Inflammatory macrophage (primary cell): Measurements from ENCODE around the gene XPNPEP2.
"Not testable (repeated sequence)": the region's sequence is repeated elsewhere in the genome, so short reads cannot be mapped to it uniquely, and the experiment has no call there.

Source experiments
- DNase-seq, 2 donors: peaks; one replicate each; pipeline ENCODE4 v3.0.0-alpha.2; 2020 to 2022

XPNPEP2 gene

DNA sequence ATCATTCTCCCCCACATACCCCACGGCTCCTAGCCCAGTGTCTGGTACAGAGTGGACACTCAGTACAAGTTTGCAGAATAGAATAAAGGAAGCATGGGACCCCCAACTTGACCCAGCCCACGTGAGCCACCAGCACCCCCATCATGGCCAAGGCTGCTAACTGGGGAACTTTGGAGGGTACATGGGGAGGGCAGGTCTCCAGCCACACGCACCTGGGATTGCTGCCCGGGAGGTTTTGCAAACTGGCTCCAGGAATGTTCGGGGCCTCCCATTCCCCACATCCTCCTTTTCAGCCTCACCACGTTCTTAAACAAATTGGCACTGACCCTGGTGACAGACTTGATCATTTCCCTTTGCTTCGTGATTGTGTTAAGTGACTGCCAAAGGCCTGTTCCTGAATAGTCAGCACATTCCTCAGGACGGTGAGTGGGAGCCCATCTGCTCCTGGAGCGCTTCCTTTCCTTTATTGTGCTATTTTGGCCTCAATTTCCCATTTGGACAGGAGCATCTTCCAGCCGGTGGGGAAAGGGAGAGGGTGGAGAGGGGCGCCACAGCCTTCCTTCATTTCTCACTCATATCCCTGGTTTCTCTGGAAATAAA, 18.7 kb upstream of the XPNPEP2 start:
- no peak for DNase-seq

DNA sequence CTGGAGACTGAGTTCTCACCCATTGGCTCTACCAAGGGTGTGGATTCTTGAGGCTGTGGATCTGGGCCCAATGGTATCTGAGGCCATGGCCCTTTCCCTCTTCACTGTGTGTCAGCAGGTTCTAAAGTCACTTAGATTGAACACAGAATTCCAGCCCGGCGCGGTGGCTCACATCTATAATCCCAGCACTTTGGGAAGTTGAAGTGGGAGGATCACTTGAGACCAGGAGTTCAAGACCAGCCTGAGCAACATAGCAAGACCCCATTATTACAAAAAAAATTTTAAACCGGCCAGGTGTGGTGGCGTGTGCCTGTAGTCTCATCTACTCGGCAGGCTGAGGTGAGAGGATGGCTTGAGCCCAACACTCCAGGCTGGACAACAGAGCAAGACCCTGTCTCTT, 18.0 kb upstream of the XPNPEP2 start:
- no peak for DNase-seq

- DNase-seq = no peak
Observed at GRCh38 chrX:129721414-129721813, 17.4 kb upstream of the XPNPEP2 start.

GRCh38 chrX:129721870-129722269, 16.9 kb upstream of the XPNPEP2 start:
- DNase-seq = no peak

GRCh38 chrX:129723511-129723910, 15.3 kb upstream of the XPNPEP2 start:
- no peak for DNase-seq

GRCh38 chrX:129724754-129725153, 14.0 kb upstream of the XPNPEP2 start:
- DNase-seq = no peak

- peak; percentile 20 to 51 for DNase-seq
Observed at GRCh38 chrX:129726307-129727111, 12.3 kb upstream of the XPNPEP2 start.

DNA sequence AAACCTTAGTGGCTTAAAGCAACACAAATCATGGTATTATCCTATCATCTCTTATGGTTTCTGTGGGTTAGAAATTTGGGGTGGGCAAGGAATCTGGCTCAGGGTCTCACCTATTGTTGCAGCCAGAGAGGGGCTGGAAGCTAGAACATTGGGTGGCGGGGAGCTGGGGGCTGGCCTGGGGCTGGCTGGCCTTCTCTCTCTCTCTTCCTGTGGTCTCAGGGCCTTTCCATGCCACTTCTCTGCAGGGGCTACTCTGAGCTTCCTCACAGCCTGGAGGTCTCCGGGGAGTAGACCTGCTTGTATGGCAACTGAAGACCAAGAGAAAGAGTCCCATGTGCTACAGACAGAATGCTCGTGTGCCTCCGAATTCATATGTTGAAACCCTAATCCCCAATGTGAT, 10.7 kb upstream of the XPNPEP2 start:
- DNase-seq = no peak

GRCh38 chrX:129731228-129731627, 7.6 kb upstream of the XPNPEP2 start:
- DNase-seq = peak; percentile 64 to 78

- DNase-seq = no peak
Observed at GRCh38 chrX:129732857-129733256, 5.9 kb upstream of the XPNPEP2 start.

- DNase-seq = no peak
Observed at GRCh38 chrX:129733335-129733734, 5.4 kb upstream of the XPNPEP2 start.

- no peak for DNase-seq
Observed at GRCh38 chrX:129736491-129736890, 2.3 kb upstream of the XPNPEP2 start.

GRCh38 chrX:129737916-129738315, 863 bp upstream of the XPNPEP2 start:
- DNase-seq = peak; percentile 68 to 72

DNA sequence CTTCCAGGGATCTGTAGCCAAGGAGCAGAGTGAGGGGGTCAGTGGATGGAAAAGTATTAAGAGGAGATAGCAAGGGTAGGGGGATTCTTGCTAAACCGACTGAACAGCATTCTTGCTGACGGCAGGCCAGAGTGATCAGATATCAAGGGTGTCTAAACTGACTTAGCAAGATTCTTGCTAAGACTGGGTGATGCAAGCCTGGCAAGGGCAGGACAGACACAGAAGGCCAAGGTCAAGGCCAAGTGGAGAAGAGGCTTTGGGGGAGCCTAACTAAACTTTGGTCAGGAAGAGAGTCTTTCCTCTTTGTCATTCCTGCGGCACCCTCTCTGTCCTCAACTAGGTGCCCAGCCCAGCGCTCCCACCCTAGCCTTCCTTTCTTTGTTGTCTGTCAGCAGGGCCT, 799 bp downstream of the XPNPEP2 start:
- DNase-seq = no peak

- DNase-seq = no peak
Observed at GRCh38 chrX:129741880-129742758, 3.3 kb downstream of the XPNPEP2 start.

GRCh38 chrX:129742759-129743152, 4.0 kb downstream of the XPNPEP2 start:
- not testable (repeated sequence) for DNase-seq

- no peak for DNase-seq
Observed at GRCh38 chrX:129743821-129744220, 5.0 kb downstream of the XPNPEP2 start.

DNA sequence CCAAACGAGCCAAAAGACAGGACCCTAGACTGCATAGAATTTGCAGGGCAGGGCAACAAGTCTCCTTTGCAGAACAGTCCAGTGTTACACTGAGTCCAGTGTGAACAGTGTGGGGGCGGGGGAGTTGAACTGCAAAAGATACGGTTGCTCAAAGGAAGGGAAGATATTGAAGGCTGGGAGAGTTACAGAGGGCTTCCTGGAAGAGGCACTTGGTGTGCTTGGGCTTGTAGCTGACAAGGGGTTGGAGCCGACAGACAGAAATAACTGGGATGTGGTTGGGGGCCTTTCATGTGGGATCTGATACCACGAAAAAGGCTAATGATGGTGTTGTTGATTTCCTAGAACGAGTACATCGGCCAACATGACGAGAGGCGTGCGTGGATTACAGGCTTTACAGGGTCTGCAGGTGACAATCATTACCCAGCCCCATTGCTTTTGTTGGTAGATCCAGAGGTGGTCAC, 6.1 kb downstream of the XPNPEP2 start:
- DNase-seq = peak in 1 of 2 donors; percentile 20

- peak; percentile 24 to 37 for DNase-seq
Observed at GRCh38 chrX:129746557-129747470, 8.0 kb downstream of the XPNPEP2 start.

DNA sequence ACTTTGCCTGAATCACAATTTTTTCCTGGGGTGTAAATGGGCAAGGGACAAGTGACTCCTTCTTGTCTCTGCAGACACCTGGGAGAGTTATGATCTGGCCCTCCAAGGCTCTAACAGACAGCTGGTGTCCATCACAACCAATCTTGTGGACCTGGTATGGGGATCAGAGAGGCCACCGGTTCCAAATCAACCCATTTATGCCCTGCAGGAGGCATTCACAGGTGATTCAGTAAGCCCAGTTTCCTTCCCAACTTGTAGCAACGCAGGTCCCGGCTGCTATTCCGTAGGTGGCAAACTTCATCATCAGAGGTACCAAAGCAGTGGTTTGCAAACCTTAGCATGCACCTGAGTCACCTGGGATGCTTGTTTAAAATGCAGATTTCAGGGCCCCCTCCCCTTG, 8.8 kb downstream of the XPNPEP2 start:
- no peak for DNase-seq

DNA sequence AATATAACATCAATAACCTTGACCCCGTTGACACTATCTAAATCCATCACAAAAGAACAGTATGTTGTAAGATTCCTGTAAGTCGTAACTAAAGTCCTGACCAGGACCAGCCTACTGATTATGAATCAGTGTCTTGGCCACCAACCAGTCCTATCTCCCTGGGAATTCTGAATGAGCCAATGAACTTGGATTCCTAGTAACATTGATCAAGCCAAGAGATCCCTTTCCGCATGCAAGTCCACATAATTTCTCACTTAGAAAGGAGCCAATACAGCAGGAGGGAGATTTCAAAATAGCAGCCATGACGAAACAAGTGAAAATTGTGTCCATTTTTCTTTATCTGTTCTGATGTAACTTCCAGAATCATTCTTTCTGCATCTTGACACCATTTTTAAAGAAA, 9.5 kb downstream of the XPNPEP2 start:
- peak; percentile 34 to 63 for DNase-seq

GRCh38 chrX:129749069-129749468, 10.3 kb downstream of the XPNPEP2 start:
- no peak for DNase-seq
